SK-MEL-5 (cell line): ENCODE results near the gene AARS1. TPM values are rescaled to one million over a fixed set of nuclear protein-coding genes. Genes with fewer than 3 reads are reported as not detected.

Experiments
- small RNA-seq, 2 experiments: library from RNA; depleted of rRNA; stranded (forward); fragments of <200 nt; gene quantifications; one replicate each; pipeline ENCODE3, GENCODE V24; 2014
- total RNA-seq: library from RNA; depleted of rRNA; stranded (reverse); fragments of >200 nt; shearing (Covaris generic); gene quantifications from 2 replicates; pipeline ENCODE4 v1.2.3, GENCODE V29; 2014; rRNA removed

AARS1 gene
- total RNA-seq, 1 experiment from 2014 or later, result 96.7 TPM

Small RNAs within 50 kb of the gene (small RNA-seq; reads per million reads assigned to genes)
- gene AC009060.2, result 0 reads per million in 2 experiments
- gene RN7SL279P, result 0 reads per million in 2 experiments

Other genes with a start within 250 kb of the AARS1 start
- gene PDPR, start 175.2 kb downstream of the AARS1 start, total RNA-seq, result 7.0 and 9.0 TPM in 2 replicates
- not detected in 2 replicates for gene CLEC18C, start 115.7 kb downstream of the AARS1 start, total RNA-seq
- 32.4 and 36.4 TPM in 2 replicates for gene EXOSC6, start 37.6 kb downstream of the AARS1 start, total RNA-seq
- 24.1 and 29.4 TPM in 2 replicates for gene DDX19B, start 9.7 kb upstream of the AARS1 start, total RNA-seq
- 51.5 and 59.3 TPM in 2 replicates for gene DDX19A, start 57.4 kb upstream of the AARS1 start, total RNA-seq
- gene ST3GAL2, start 149.6 kb upstream of the AARS1 start, total RNA-seq, result 13.7 and 18.5 TPM in 2 replicates
- gene FCSK, start 165.1 kb upstream of the AARS1 start, total RNA-seq, result 8.4 and 10.5 TPM in 2 replicates
- 41.2 and 46.2 TPM in 2 replicates for gene COG4, start 234.0 kb upstream of the AARS1 start, total RNA-seq
- 187 and 191 TPM in 2 replicates for gene SF3B3, start 234.3 kb upstream of the AARS1 start, total RNA-seq